ENCODE measurements around the gene CYP3A4. TPM values are rescaled to one million over a fixed set of nuclear protein-coding genes. Genes with fewer than 3 reads are reported as not detected.

CYP3A4 gene
- total and polyA plus RNA-seq, 9 donors, result 0.04 to 1.8 (median 0.11) TPM; not detected in 1

- Histone ChIP-seq H3K4me1 (ENCODE audit: control insufficient read depth, insufficient read depth, low read length) (no peaks in the 10 kb centered on the region), H3K27ac (ENCODE audit: low read length) (no peak overlapping the region), H3K27me3 (ENCODE audit: control insufficient read depth, insufficient read depth, low read length) (no peaks in the 10 kb centered on the region), H3K9me3 (replicated peaks; ENCODE audit: control insufficient read depth, low read depth, low read length) (peaks cover 16% of the 10 kb centered on the region), H3K36me3 (ENCODE audit: control insufficient read depth, insufficient read depth, low read length) (no peaks in the 10 kb centered on the region), H3K4me3 (ENCODE audit: low read length) (no peak overlapping the region)
- DNase-seq, result no peak
- WGBS (ENCODE audit: insufficient coverage), result no CpG with 5 or more reads among the region's 1 CpG
These were observed 76.9 kb downstream of the CYP3A4 start for GRCh38 chr7:99707096-99707495.

Other genes starting within 250 kb of the CYP3A4 start
- 8.3 TPM for gene FAM200A, start 232.1 kb downstream of the CYP3A4 start, total RNA-seq
- gene FAM200A, start 232.1 kb downstream of the CYP3A4 start, polyA plus RNA-seq (ENCODE audit: insufficient read depth in 1 of 8, insufficient read length in 8 of 8, low replicate concordance in 1 of 8), result 10 to 100 TPM in 1 of 8 donors, 1 to 10 TPM in 7; 8.0 to 10.1 (median 8.9) TPM
- gene ZNF655, start 225.5 kb downstream of the CYP3A4 start, total RNA-seq, result 46.2 TPM
- 10 to 100 TPM; 32.3 to 51.9 (median 38.3) TPM for gene ZNF655, start 225.5 kb downstream of the CYP3A4 start, polyA plus RNA-seq (ENCODE audit: insufficient read depth in 1 of 8, insufficient read length in 8 of 8, low replicate concordance in 1 of 8)
- 0.89 TPM for gene TMEM225B, start 185.9 kb downstream of the CYP3A4 start, total RNA-seq
- 1 to 10 TPM in 3 of 8 donors, under 1 TPM in 5; 0.37 to 1.3 (median 0.72) TPM for gene TMEM225B, start 185.9 kb downstream of the CYP3A4 start, polyA plus RNA-seq (ENCODE audit: insufficient read depth in 1 of 8, insufficient read length in 8 of 8, low replicate concordance in 1 of 8)
- 11.2 TPM for gene ZSCAN25, start 167.2 kb downstream of the CYP3A4 start, total RNA-seq
- gene ZSCAN25, start 167.2 kb downstream of the CYP3A4 start, polyA plus RNA-seq (ENCODE audit: insufficient read depth in 1 of 8, insufficient read length in 8 of 8, low replicate concordance in 1 of 8), result 10 to 100 TPM in 4 of 8 donors, 1 to 10 TPM in 4; 8.9 to 12.5 (median 9.9) TPM
- gene CYP3A5, start 104.2 kb downstream of the CYP3A4 start, total RNA-seq, result 0.93 TPM
- 1 to 10 TPM in 3 of 8 donors, under 1 TPM in 5; 0.40 to 8.1 (median 0.83) TPM for gene CYP3A5, start 104.2 kb downstream of the CYP3A4 start, polyA plus RNA-seq (ENCODE audit: insufficient read depth in 1 of 8, insufficient read length in 8 of 8, low replicate concordance in 1 of 8)
- gene CYP3A7, start 49.0 kb downstream of the CYP3A4 start, total RNA-seq, result 0.58 TPM
- gene CYP3A7, start 49.0 kb downstream of the CYP3A4 start, polyA plus RNA-seq (ENCODE audit: insufficient read depth in 1 of 8, insufficient read length in 8 of 8, low replicate concordance in 1 of 8), result 1 to 10 TPM in 2 of 8 donors, under 1 TPM in 2, not detected in 4; 0.11 to 6.2 (median 1.7) TPM
- not detected for gene CYP3A43, start 43.8 kb upstream of the CYP3A4 start, total RNA-seq
- under 1 TPM in 2 of 8 donors, not detected in 6; 0.08 to 0.16 TPM for gene CYP3A43, start 43.8 kb upstream of the CYP3A4 start, polyA plus RNA-seq (ENCODE audit: insufficient read depth in 1 of 8, insufficient read length in 8 of 8, low replicate concordance in 1 of 8)
- not detected for gene OR2AE1, start 92.8 kb upstream of the CYP3A4 start, total RNA-seq
- under 1 TPM in 1 of 8 donors, not detected in 7; 0.29 TPM for gene OR2AE1, start 92.8 kb upstream of the CYP3A4 start, polyA plus RNA-seq (ENCODE audit: insufficient read depth in 1 of 8, insufficient read length in 8 of 8, low replicate concordance in 1 of 8)
- 16.5 TPM for gene TRIM4, start 135.3 kb upstream of the CYP3A4 start, total RNA-seq
- 10 to 100 TPM; 14.6 to 21.5 (median 17.0) TPM for gene TRIM4, start 135.3 kb upstream of the CYP3A4 start, polyA plus RNA-seq (ENCODE audit: insufficient read depth in 1 of 8, insufficient read length in 8 of 8, low replicate concordance in 1 of 8)
- gene GJC3, start 145.4 kb upstream of the CYP3A4 start, total RNA-seq, result 0.53 TPM
- under 1 TPM; 0.28 to 0.62 (median 0.39) TPM for gene GJC3, start 145.4 kb upstream of the CYP3A4 start, polyA plus RNA-seq (ENCODE audit: insufficient read depth in 1 of 8, insufficient read length in 8 of 8, low replicate concordance in 1 of 8)
- gene AZGP1, start 191.8 kb upstream of the CYP3A4 start, total RNA-seq, result 0.75 TPM
- 1 to 10 TPM in 4 of 8 donors, under 1 TPM in 4; 0.31 to 3.2 (median 0.94) TPM for gene AZGP1, start 191.8 kb upstream of the CYP3A4 start, polyA plus RNA-seq (ENCODE audit: insufficient read depth in 1 of 8, insufficient read length in 8 of 8, low replicate concordance in 1 of 8)
- 48.2 TPM for gene ZKSCAN1, start 231.4 kb upstream of the CYP3A4 start, total RNA-seq
- gene ZKSCAN1, start 231.4 kb upstream of the CYP3A4 start, polyA plus RNA-seq (ENCODE audit: insufficient read depth in 1 of 8, insufficient read length in 8 of 8, low replicate concordance in 1 of 8), result 10 to 100 TPM; 20.6 to 37.3 (median 26.9) TPM

Measured in muscle of leg (tissue), 11 donors.